NCI-H446 (cell line): ENCODE results near the gene CYP2A7.
"Not testable (repeated sequence)": the region's sequence is repeated elsewhere in the genome, so short reads cannot be mapped to it uniquely, and the experiment has no call there.

ENCODE experiments used
- DNase-seq, 2 experiments: peaks; one replicate each; lab custom pipeline; 2025; lab: John Stamatoyannopoulos, UW

The CYP2A7 gene

DNA sequence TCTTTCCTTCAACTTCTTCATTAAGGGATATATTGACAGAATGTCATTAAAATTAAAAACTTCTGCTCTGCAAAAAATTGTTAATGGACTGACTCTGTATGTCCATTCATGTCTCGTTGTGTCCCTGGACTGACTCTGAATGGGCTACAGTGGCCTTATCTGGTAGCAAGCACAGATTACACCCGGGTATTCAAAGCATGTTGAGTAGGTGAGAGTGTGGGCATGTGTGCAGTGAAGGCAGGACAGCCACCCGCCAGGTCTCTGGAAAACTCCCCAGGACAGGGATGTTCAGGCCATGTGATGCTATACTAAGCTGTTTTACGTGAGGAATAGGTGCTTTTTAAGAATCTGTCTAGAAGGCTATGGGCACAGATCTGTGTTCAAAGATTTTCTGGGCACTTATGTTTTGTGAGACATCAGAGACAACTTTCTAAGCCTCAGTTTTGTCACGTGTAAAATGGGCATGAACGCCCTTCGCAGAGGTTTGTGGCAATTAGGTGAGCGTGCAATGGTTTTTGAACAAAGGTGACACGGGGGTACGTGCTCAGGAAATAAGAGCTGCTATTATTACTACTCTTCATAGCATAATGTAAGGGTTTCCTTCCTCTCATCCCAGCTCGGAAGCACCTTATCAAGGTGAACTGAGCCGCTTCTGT, 38.9 kb downstream of the CYP2A7 start:
- not testable (repeated sequence) for DNase-seq

DNA sequence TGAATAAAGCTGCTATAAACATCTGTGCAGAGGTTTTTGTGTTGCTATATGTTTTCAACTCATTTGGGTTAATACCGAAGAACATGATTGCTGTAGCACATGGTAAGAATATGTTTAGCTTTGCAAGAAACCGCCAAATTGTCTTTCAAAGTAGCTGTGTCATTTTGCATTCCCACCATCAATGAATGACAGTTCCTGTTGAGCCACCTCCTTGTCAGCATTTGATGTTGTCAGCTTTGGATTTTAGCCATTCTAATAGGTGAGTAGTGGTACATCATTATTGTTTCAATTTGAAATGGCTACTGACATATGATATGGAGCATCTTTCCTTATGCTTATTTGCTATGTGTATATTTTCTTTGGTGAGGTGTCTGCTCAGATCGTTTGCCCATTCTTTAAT, 40.0 kb downstream of the CYP2A7 start:
- not testable (repeated sequence) for DNase-seq

DNA sequence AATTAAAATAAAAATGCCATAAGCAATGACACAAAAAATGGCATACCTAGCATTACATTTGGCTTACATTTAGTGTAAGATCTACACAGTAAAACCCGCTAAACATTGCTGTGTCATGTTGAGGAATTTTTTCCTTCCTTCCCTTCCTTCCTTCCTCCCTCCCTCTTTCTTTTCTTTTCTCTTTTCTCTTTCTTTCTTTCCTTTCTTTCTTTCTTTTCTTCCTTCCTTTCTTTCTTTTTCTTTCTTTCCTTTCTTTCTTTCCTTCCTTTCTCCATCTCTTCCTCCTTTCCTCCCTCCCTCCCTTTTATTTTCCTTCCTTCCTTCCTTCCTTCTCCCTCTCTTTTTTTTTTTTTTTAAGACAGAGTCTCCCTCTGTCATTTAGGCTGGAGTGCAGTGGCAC, 43.6 kb downstream of the CYP2A7 start:
- DNase-seq: not testable (repeated sequence)

DNA sequence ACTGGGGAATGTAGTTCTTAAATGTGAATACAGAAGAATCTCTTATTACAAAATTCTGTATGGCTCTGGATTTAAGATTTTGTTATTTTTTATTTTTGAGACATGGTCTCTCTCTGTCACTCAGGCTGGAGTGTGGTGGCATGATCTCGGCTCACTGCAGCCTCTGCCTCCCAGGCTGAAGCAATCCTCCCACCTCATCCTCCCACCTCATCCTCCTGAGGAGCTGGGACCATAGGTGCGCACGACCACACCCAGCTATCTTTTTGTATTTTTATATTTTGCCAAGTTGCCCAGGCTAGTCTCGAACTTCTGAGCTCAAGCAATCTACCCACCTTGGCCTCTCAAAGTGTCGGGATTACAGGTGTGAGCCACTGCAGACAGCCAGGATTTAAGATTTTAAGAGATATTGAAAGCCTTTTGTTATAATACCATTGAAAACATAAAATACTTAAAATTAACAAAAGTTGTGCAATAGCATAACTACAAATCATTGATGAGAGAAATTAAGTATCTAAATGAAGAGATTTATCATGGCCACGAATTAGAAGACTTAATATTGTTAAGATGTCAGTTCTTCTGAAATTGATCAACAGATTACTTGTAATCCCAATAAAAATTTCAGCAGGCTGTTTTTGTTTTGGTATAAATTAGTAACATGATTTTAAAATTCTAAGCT, 45.1 kb downstream of the CYP2A7 start:
- no peak for DNase-seq

DNA sequence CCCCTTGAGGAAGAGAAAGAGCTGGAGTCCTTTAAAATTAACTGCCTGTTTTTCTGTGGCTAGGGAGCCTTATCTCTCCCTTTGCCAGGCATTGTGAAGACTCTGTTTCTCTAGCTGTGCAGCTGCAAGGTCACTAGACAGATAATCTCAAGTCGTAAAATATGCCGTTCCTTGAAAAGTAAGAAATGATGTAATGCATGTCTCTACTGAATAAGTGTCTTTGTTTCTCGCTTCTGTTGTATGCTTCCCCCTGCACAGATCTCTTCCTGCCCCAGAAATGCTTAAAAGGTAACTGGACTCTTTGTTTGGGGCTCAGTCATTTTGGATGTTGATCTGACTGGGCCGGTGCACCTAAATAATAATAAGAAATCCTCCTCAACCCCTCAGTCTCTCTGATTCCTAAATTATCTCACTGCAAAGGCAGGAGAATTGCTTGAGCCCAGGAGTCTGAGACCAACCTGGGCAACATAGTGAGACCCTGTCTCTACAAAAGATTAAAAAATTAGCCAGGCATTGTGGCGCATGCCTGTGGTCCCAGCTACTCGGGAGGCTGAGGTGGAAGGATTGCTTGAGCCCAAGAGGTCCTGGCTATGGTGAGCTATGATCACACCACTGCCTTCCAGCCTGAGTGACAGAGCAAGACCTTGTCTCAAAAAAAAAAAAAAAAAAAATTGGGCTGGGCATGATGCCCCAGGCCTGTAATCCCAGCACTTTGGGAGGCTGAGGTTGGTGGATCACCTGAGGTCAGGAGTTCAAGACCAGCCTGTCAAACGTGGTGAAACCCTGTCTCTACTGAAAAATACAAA, 48.1 kb downstream of the CYP2A7 start:
- DNase-seq: not testable (repeated sequence)

DNA sequence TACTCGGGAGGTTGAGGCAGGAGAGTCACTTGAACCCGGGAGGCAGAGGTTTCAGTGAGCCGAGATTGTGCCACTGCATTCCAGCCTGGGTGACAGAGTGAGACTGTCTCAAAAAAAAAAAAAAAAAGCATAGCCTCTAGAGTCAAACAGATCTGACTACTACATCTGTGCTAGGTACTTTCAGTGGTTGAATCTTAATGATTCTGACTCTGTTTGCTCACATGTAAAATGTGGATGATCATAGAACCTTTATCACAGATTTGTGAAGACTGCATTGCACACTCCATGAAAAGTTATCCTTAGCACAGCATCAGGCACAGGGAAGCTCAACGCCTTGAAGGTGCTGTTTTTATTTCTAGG, 49.6 kb downstream of the CYP2A7 start:
- DNase-seq: not testable (repeated sequence)

DNA sequence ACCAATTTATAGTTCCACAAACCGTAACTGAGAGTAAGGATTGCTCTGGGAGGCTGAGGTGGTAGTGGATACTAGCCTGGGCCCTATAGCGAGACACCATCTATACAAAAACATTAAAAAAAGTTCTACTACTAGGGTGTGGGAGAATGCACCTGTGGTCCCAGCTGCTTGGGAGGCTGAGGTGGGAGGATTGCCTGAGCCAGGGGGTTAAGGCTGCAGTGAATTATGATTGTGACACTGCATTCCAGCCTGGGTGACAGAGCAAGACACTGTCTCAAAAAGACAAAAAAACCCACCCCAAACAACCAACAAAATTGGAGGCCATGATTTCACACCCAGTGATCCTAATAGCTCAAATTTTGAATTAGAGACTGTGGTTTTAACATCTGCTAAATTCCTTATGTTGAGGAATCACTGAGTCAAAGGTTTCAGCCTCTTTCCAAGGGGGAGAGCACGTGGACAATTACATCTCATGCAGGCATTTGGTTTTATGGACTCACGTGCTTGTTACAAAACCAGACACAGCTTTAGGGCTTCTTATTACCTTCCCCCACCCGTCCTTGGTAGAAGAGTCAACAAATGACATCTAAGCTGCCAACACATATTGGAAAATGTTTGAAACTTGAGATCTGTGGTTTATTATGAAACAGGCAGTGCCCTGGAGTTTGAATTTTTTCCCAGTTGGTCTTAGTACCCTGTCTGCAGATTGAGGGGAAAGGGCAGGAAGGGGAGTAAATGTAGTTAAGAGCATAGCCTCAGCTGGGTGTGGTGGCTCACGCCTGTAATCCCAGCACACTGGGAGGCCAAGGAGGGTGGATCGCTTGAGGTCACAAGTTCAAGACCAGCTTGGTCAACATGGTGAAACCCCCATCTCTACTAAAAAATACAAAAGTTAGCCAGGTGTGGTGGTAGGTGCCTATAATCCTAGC, 50.3 kb downstream of the CYP2A7 start:
- no peak for DNase-seq

DNA sequence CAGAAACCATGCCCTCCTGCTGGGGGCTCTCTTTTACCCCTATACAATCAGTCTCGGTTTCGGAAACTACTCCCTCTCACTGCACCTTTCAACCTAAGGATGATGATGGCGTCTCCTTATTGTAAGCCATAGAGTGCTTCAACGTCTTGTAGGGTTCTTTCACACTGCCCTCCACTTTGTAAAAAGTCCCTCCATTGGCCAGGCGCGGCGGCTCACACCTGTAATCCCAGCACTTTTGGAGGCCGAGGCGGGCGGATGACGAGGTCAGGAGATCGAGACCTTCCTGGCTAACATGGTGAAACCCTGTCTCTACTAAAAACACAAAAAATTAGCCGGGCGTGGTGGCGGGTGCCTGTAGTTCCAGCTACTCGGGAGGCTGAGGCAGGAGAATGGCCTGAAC, 51.3 kb downstream of the CYP2A7 start:
- not testable (repeated sequence) for DNase-seq

DNA sequence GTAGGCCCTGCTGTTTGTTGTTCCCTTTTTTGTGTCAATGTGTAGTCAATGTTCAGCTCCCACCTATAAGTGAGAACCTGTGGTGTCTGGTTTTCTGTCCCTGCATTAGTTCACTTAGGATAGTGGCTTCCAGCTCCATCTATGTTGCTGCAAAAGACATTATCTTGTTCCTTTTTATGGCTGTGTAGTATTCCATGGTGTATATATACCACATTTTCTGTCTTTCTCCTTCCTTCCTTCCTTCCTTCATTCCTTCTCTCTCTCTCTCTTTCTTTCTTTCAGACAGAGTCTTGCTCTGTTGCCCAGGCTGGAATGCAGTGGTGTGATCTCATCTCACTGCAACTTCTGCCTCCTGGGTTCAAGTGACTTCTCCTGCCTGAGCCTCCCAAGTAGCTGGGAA, 52.8 kb downstream of the CYP2A7 start:
- DNase-seq: no peak

DNA sequence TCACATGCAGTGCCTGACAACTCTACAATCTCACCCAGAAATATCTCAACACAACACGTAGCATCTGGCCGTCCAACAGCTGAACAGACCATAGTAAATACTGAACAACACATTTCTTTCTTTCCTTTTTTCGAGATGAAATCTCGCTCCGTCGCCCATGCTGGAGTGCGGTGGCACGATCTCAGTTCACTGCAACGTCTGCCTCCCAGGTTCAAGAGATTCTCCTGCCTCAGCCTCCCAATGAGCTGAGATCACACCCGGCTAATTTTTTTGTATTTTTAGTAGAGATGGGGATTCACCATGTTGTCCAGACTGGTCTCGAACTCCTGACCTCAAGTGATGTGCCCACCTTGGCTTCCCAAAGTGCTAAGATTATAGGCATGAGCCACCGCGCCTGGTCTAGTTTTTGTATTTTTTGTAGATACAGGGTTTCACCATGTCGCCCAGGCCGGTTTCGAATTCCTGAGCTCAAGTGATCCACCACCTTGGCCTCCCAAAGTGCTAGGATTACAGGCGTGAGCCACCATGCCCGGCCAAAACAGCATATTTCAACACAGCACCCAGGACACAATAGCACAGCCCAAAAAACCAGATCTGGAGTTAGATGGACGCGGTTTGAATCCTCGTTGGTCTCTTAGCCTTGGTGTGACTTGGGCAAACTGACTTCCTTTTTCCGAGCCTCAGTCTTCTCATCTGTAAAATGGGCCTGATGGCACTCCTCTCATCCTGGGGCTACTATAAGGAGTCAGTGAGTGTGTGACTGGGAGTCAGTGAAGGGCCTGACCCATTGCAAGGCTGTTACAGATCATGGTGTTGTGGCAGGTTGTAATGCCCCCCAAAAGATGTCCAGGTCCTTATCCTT, 54.4 kb downstream of the CYP2A7 start:
- no peak for DNase-seq

DNA sequence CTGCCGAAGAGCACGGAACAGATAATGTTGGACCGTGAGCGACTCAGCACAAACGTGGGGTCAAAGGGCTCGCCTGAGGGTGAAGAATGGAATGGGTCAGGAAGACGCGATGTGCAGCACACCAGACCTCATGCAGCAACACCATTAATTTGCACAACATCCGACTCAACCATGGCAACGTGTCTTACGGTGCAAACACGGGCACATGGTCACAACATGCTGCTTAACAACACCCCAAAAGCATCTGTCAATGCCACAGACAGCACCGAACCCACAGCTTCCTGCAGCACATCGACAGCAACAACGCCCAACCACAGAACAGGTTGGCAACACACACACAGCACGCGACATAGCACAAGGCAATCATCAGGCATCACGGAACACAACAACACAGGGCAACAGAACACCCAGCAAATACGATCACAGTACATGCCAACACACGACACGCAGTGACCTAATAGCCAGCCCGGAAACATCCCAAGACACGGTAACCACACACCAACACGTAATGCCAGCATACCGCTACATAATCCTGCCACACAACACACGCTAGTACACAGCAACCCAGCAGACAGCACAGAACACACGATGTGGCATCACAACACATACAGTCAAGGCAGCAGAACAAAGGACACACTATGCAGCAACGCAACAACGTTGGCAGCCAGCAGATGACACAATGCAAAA, 55.2 kb downstream of the CYP2A7 start:
- not testable (repeated sequence) for DNase-seq

DNA sequence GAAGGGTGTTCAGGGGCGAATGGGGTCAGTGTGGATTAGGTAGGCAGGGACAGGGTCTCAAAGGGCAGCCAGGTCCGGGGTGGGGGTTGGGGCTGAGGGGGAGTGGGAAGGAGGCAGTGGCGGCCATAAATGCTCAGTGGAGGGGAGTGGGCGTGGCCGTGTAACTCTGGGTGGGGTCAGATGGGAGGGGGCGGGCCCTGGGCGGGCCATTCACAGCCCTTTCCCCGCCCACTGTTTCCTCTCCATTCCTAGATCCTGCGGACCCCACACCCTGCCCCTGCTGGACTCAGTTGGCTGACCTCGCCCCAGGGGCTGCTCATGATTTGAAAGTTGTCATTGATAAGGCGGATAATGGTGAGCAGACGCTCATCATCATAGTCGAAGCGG, 55.7 kb downstream of the CYP2A7 start:
- DNase-seq: not testable (repeated sequence)

DNA sequence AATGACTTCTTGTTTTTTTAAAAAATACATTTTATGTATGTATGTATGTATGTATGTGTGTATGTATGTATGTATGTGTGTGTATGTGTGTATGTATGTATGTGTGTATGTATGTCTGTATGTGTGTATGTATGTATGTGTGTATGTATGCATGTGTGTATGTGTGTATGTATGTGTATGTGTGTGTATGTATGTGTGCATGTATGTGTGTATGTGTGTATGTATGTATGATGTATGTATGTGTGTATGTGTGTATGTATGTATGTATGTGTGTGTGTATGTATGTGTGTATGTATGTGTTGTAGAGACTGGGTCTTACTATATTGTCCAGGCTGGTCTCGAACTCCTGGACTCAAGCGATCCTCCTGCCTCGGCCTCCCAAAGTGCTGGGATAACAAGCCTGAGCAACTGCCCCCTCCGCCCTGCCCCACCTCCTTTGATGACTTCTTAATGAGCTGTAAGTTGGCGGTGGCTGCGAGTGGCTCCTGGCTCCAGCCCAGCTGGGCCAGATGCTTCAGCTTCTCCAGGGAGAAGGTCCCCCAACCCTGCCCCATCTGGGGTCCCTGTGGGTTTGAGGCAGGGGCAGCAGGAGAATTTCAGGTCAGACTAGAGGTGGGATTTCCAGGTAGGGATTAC, 56.5 kb downstream of the CYP2A7 start:
- DNase-seq: not testable (repeated sequence)
